ENCODE results near the gene ZNF593OS. TPM values are rescaled to one million over a fixed set of nuclear protein-coding genes. Genes with fewer than 3 reads are reported as not detected.
A peak's percentile ranks its signal among the peaks of the same experiment; 100 is the strongest.

ZNF593OS gene
- total RNA-seq, 1 experiment from 2014 or later = not detected

DNA sequence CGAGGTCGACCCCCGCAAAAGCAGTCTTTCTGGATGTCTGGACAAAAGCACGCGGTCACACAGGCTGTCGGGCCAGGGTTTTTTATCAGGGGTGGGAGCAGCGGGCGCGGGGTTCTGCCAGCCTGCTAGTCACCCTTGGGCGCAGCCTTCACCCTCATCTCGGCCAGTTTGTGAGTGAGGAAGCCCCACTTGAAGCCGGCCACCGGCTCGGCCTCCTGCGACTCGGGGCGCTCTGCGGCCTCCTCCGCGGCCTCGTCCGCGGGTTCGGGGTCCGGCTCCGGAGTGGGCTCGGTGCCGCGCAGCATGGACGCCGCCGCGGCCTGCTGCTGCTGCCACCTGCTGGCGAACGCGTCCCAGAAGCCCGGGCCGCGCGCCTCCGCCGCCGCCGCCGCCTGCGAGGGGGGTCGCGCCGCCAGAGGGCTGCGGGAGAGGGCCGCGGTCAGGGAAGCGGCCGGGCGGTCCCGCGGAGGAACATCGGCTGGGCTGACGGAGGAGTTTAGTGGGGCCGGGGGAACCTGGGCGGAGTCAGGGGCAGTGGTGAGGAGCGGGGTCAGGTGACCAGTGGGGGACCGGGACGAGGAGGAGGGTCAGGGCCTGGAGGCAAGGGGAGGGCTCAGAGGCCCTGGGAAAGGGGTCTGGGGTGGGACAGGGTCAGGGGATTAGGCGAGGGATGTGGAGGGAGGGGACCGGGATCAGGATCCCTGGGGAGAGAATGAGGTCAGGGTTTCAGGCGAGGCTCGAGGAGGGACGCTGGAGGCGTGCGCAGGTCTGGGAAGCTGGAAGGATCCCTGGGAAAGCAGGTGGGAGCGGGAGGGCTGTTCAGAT, 7.4 kb downstream of the ZNF593OS start:
- H3K23me2 ChIP-seq (ENCODE audit: insufficient read length, low read depth, low read length, poor library complexity, severe bottlenecking) = peaks cover 19% of the 10 kb centered on the region
- Mint-ChIP-seq H3K4me1 (peaks cover 37 to 58% of the 10 kb centered on the region in 2 experiments), H3K27ac (peak overlapping the region; percentile 40 to 80 (median 75)), H3K9me3 (peaks cover 0 to 4% of the 10 kb centered on the region in 2 experiments; a peak in 1 of 5 replicates), H3K36me3 (ENCODE audit: insufficient read depth in 1 of 3, low read depth in 3 of 3) (no peaks in the 10 kb centered on the region), H3K27me3 (ENCODE audit: low read depth) (peaks cover 84% of the 10 kb centered on the region), H3K4me3 (peak overlapping the region; percentile 69 to 84)
- no peak overlapping the region for H2BK120ac ChIP-seq (ENCODE audit: low read depth, low read length, poor library complexity, severe bottlenecking)
- no peak overlapping the region for H4K91ac ChIP-seq (ENCODE audit: insufficient read length, low read depth, low read length)
- peak overlapping the region; percentile 37 for H3K9ac ChIP-seq (ENCODE audit: extremely low read depth, insufficient read length, low read length)
- no peak overlapping the region for H3K4ac ChIP-seq (ENCODE audit: low read depth, low read length)
- peaks cover 9% of the 10 kb centered on the region; the same call in 1 of the 2 replicates for H3K4me1 ChIP-seq (ENCODE audit: insufficient read depth, low read length)
- WGBS (ENCODE audit: extremely low coverage, insufficient read length, low lambda C conversion rate) = no CpG with 5 or more reads among the region's 72 CpGs
- no peak overlapping the region for H2AK5ac ChIP-seq (ENCODE audit: insufficient read length, low read length)
- no peaks in the 10 kb centered on the region for H3K79me2 ChIP-seq (ENCODE audit: insufficient read depth, low read length)
- H2BK15ac ChIP-seq (ENCODE audit: low read depth, low read length) = no peak overlapping the region
- H3K27me3 ChIP-seq (ENCODE audit: insufficient read depth, low read length) = peaks cover 29% of the 10 kb centered on the region; the same call in 1 of the 2 replicates
- H3K27ac ChIP-seq (ENCODE audit: insufficient read length, low read depth, low read length) = no peak overlapping the region
- TF ChIP-seq, protein P1, sequence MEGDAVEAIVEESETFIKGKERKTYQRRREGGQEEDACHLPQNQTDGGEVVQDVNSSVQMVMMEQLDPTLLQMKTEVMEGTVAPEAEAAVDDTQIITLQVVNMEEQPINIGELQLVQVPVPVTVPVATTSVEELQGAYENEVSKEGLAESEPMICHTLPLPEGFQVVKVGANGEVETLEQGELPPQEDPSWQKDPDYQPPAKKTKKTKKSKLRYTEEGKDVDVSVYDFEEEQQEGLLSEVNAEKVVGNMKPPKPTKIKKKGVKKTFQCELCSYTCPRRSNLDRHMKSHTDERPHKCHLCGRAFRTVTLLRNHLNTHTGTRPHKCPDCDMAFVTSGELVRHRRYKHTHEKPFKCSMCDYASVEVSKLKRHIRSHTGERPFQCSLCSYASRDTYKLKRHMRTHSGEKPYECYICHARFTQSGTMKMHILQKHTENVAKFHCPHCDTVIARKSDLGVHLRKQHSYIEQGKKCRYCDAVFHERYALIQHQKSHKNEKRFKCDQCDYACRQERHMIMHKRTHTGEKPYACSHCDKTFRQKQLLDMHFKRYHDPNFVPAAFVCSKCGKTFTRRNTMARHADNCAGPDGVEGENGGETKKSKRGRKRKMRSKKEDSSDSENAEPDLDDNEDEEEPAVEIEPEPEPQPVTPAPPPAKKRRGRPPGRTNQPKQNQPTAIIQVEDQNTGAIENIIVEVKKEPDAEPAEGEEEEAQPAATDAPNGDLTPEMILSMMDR (conservative IDR thresholded peaks at IDR 0.05) = peak; percentile 75
- no peak overlapping the region for H3K23ac ChIP-seq (ENCODE audit: insufficient read length, low read depth, low read length)
- H3K9me3 ChIP-seq (ENCODE audit: control insufficient read depth, low read depth, low read length) = no peaks in the 10 kb centered on the region
- no peak overlapping the region for H2BK12ac ChIP-seq (ENCODE audit: insufficient read length, low read depth, low read length)
- H2BK20ac ChIP-seq (ENCODE audit: low read depth, low read length, poor library complexity, severe bottlenecking) = no peak overlapping the region
- no peak overlapping the region for H2AFZ ChIP-seq (ENCODE audit: low read length)
- no peak overlapping the region for H3T11ph ChIP-seq (ENCODE audit: low read length)
- peak; percentile 85 for DNase-seq
- H3K4me2 ChIP-seq (ENCODE audit: insufficient read depth, insufficient read length, low read length) = peak overlapping the region; percentile 64
- H3K56ac ChIP-seq (ENCODE audit: insufficient read length, low read depth, low read length) = no peak overlapping the region
- H4K20me1 ChIP-seq (ENCODE audit: control insufficient read depth, insufficient read depth, insufficient read length) = no peaks in the 10 kb centered on the region
- H4K8ac ChIP-seq (replicated peaks; ENCODE audit: insufficient read length, low read depth, low read length) = no peak overlapping the region
- H4K5ac ChIP-seq (ENCODE audit: insufficient read length, low read depth, low read length) = no peak overlapping the region
- no peak overlapping the region for H2BK5ac ChIP-seq (ENCODE audit: insufficient read length, low read length)
- peak overlapping the region; percentile 66 for H3K18ac ChIP-seq (ENCODE audit: insufficient read length, low read depth, low read length)
- no peaks in the 10 kb centered on the region for H3K79me1 ChIP-seq (ENCODE audit: insufficient read depth, low read depth, low read length, poor library complexity, severe bottlenecking)
- peak overlapping the region; percentile 54 for H3K14ac ChIP-seq (ENCODE audit: insufficient read depth, low read length)

All from H9 (cell line).